ENCODE results near the gene BOD1.

Gene BOD1

GRCh38 chr5:173642895-173643481 lies 26.5 kb upstream of the BOD1 start:
- H3K4me1 ChIP-seq (ENCODE audit: insufficient read depth, poor library complexity, severe bottlenecking): no peaks in the 10 kb centered on the region
- no peaks in the 10 kb centered on the region for H3K9me3 ChIP-seq (ENCODE audit: severe bottlenecking)
- no peak overlapping the region for H3K27ac ChIP-seq (ENCODE audit: poor library complexity, severe bottlenecking)
- peak; percentile 19 for DNase-seq (ENCODE audit: low spot score)
- no peaks in the 10 kb centered on the region for H3K36me3 ChIP-seq (ENCODE audit: low read depth)
- no peaks in the 10 kb centered on the region for H3K27me3 ChIP-seq (ENCODE audit: insufficient read depth, poor library complexity, severe bottlenecking)
- ATAC-seq (ENCODE audit: low read depth): no peak
- no peak for TF ChIP-seq CTCF (IDR thresholded peaks at IDR 0.05; ENCODE audit: poor library complexity, severe bottlenecking)
- H3K4me3 ChIP-seq (ENCODE audit: severe bottlenecking): no peak overlapping the region

DNA sequence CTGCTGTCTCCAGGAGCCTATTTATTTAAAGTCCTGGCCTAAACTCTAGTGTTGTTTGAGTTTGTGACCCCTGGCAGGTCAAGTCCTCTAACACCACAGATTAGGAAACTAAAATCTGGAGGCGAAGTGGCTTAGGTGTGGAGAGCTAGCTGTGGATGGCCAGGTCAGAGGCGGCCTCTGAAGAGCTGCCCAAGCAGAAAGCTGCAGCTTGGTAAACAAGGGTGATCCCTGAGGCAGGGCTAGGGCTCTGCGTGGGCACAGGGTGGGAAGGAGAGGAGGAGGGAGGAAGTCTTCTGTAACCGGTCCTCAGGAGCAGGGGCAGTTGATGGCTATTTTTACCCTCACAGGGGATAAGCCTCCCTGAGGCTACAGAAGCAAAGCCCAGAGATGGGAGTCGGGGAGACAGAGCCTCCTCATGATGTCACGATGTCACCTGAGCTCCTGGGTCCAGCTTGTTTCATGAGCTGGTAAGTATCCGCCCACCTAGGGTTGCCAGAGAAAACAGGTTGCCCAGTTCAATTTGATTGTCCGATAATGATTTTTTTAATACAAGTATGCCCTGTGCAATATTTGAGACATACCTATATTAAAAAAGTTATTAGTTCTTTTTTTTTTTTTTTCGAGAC lies 25.9 kb upstream of the BOD1 start:
- peak; percentile 30 for DNase-seq (ENCODE audit: low spot score)

DNA sequence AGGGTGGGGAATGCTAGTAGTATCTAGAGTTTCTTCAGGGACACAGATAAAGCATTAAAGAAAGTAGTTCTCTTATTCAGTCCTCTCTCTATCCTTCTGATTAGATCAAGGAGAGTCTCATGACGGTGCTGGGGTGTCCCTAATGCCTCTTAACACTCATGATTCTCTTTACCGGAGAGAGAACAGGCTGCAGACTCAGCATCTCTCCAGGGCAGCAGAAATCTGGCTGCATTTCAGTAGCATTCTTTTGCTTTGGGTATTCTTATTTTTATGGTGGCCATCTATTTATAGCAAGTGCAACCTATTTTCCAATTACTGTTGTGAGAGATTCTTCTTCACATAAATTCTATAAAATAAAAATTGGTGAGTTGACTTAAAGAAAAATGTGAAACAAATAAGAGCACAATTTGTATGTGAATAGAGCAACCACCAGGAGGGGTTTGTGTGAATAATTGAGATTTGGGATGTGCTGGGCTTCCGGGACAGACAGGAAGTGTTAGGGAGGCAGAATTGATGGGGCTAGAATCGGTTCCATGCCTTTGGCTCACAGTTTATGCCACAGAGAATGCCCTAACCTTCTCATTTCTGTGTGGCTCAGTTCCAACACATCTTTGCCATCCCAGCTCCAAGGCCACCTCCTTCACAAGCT lies 23.8 kb upstream of the BOD1 start:
- ATAC-seq (ENCODE audit: low read depth): no peak
- no peak overlapping the region for H3K4me3 ChIP-seq (ENCODE audit: severe bottlenecking)
- no peak for TF ChIP-seq CTCF (IDR thresholded peaks at IDR 0.05; ENCODE audit: poor library complexity, severe bottlenecking)
- no peaks in the 10 kb centered on the region for H3K9me3 ChIP-seq (ENCODE audit: severe bottlenecking)
- no peaks in the 10 kb centered on the region for H3K36me3 ChIP-seq (ENCODE audit: low read depth)
- peak; percentile 17 for DNase-seq (ENCODE audit: low spot score)
- H3K4me1 ChIP-seq (ENCODE audit: insufficient read depth, poor library complexity, severe bottlenecking): no peaks in the 10 kb centered on the region
- no peaks in the 10 kb centered on the region for H3K27me3 ChIP-seq (ENCODE audit: insufficient read depth, poor library complexity, severe bottlenecking)
- no peak overlapping the region for H3K27ac ChIP-seq (ENCODE audit: poor library complexity, severe bottlenecking)

More for the DNA sequence above, 25.9 kb upstream of the BOD1 start:
- Histone ChIP-seq H3K4me3 (ENCODE audit: severe bottlenecking) (no peak overlapping the region), H3K27me3 (ENCODE audit: insufficient read depth, poor library complexity, severe bottlenecking) (no peaks in the 10 kb centered on the region), H3K9me3 (ENCODE audit: severe bottlenecking) (no peaks in the 10 kb centered on the region), H3K4me1 (ENCODE audit: insufficient read depth, poor library complexity, severe bottlenecking) (no peaks in the 10 kb centered on the region), H3K27ac (ENCODE audit: poor library complexity, severe bottlenecking) (no peak overlapping the region), H3K36me3 (ENCODE audit: low read depth) (no peaks in the 10 kb centered on the region)
- no peak for ATAC-seq (ENCODE audit: low read depth)
- no peak for TF ChIP-seq CTCF (IDR thresholded peaks at IDR 0.05; ENCODE audit: poor library complexity, severe bottlenecking)

DNA sequence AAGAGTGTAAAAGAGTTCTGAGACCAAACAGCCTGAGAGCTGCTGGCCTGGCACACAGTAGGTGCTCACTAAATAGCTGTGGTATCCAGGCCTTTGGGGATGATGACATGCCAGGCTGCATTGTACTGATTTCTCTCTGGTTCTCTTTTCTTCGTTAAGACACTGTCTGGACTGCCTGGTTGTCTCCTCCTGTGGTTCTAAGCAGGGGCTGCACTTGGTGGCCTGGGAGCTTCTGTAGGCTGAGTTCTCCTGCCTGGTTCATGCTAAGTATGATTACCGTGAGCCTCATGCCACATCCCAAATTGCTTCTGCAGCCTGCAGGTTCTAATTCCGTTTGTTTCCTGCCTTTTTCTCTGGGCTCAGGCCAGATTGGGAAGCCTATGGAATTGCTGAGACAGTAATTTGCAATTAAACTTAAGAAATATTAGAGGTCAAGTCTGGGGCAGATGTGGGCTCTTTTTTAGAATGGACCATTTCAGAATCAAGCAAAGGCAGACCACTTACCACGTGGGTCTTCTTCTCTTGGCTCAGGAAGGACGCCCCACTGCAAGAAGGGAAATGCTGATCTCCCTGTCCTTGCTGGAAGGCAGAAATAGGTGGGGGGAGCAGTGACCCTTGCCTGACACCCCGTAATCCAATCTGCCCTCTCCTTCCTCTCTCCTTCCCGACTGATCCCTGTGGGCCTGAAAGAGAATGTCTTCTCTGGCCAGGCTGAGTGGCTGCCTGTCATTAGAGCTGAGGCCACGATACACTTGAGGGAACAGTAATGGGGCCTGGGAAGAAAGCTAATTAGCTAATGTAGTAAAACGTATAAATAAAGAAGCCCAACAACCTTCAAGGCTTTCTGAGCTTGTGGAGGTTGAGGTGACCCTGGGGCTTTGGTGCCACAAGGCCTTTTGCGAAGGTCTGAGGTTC lies 21.9 kb upstream of the BOD1 start:
- no peak for ATAC-seq (ENCODE audit: low read depth)
- no peaks in the 10 kb centered on the region for H3K27me3 ChIP-seq (ENCODE audit: insufficient read depth, poor library complexity, severe bottlenecking)
- peaks cover 5% of the 10 kb centered on the region for H3K4me1 ChIP-seq (ENCODE audit: insufficient read depth, poor library complexity, severe bottlenecking)
- DNase-seq (ENCODE audit: low spot score): peak; percentile 14
- no peak overlapping the region for H3K27ac ChIP-seq (ENCODE audit: poor library complexity, severe bottlenecking)
- no peak for TF ChIP-seq CTCF (IDR thresholded peaks at IDR 0.05; ENCODE audit: poor library complexity, severe bottlenecking)
- no peak overlapping the region for H3K4me3 ChIP-seq (ENCODE audit: severe bottlenecking)
- no peaks in the 10 kb centered on the region for H3K36me3 ChIP-seq (ENCODE audit: low read depth)
- no peaks in the 10 kb centered on the region for H3K9me3 ChIP-seq (ENCODE audit: severe bottlenecking)
